ENCODE data around the gene SYNPO2.
A peak's percentile ranks its signal among the peaks of the same experiment; 100 is the strongest.
"Not testable (repeated sequence)": the region's sequence is repeated elsewhere in the genome, so short reads cannot be mapped to it uniquely, and the experiment has no call there.

The SYNPO2 gene

GRCh38 chr4:119037709-119038108, 149.1 kb downstream of the SYNPO2 start:
- no peak for DNase-seq

GRCh38 chr4:119038116-119038841, 149.6 kb downstream of the SYNPO2 start:
- no peak for DNase-seq

- no peak for DNase-seq
Observed at GRCh38 chr4:119039160-119039559, 150.5 kb downstream of the SYNPO2 start.

GRCh38 chr4:119039779-119040178, 151.1 kb downstream of the SYNPO2 start:
- DNase-seq, result no peak

GRCh38 chr4:119040261-119040660, 151.6 kb downstream of the SYNPO2 start:
- no peak for DNase-seq

GRCh38 chr4:119040694-119041185, 152.1 kb downstream of the SYNPO2 start:
- no peak for DNase-seq

GRCh38 chr4:119041396-119041795, 152.7 kb downstream of the SYNPO2 start:
- DNase-seq, result no peak

- DNase-seq, result peak; percentile 60
Observed at GRCh38 chr4:119041951-119042560, 153.4 kb downstream of the SYNPO2 start.

GRCh38 chr4:119046263-119046662, 157.6 kb downstream of the SYNPO2 start:
- DNase-seq, result no peak

- not testable (repeated sequence) for DNase-seq
Observed at GRCh38 chr4:119047059-119047458, 158.4 kb downstream of the SYNPO2 start.

GRCh38 chr4:119048446-119048845, 159.8 kb downstream of the SYNPO2 start:
- no peak for DNase-seq

GRCh38 chr4:119049342-119049741, 160.7 kb downstream of the SYNPO2 start:
- no peak for DNase-seq

GRCh38 chr4:119050527-119051090, 162.0 kb downstream of the SYNPO2 start:
- no peak for DNase-seq

GRCh38 chr4:119053245-119053644, 164.6 kb downstream of the SYNPO2 start:
- DNase-seq, result no peak

GRCh38 chr4:119053997-119054396, 165.3 kb downstream of the SYNPO2 start:
- DNase-seq, result no peak

GRCh38 chr4:119057417-119057816, 168.8 kb downstream of the SYNPO2 start:
- DNase-seq, result no peak

GRCh38 chr4:119059221-119059620, 170.6 kb downstream of the SYNPO2 start:
- DNase-seq, result no peak

- DNase-seq, result not testable (repeated sequence)
Observed at GRCh38 chr4:119067125-119067524, 178.5 kb downstream of the SYNPO2 start.

- not testable (repeated sequence) for DNase-seq
Observed at GRCh38 chr4:119067670-119068360, 179.2 kb downstream of the SYNPO2 start.

- DNase-seq, result no peak
Observed at GRCh38 chr4:119068529-119068962, 179.9 kb downstream of the SYNPO2 start.

- no peak for DNase-seq
Observed at GRCh38 chr4:119070301-119070700, 181.6 kb downstream of the SYNPO2 start.

- DNase-seq, result no peak
Observed at GRCh38 chr4:119080721-119081541, 192.3 kb downstream of the SYNPO2 start.

GRCh38 chr4:119081542-119081859, 192.8 kb downstream of the SYNPO2 start:
- DNase-seq, result no peak
